HepG2 (cell line): ENCODE measurements around the gene ACSM6. TPM values are rescaled to one million over a fixed set of nuclear protein-coding genes. Genes with fewer than 3 reads are reported as not detected.

Source experiments
- CHD4 ChIP-seq: fragments of 200-600 bp; sonication (generic); IDR thresholded peaks from 2 replicates; pipeline ENCODE4 v1.7.0; 2017; ENCODE audit warnings: mild to moderate bottlenecking, low read length, borderline replicate concordance
- GATA4 ChIP-seq: sonication (generic); IDR thresholded peaks from 2 replicates; pipeline ENCODE4 v1.6.1; 2016; ENCODE audit warnings: antibody characterized with exemption, low read depth, borderline replicate concordance
- HDAC6 ChIP-seq: fragments of 200-600 bp; sonication (generic); IDR thresholded peaks from 2 replicates; pipeline ENCODE4 v1.7.0; 2017; ENCODE audit warnings: mild to moderate bottlenecking, antibody characterized with exemption, low read length, low read depth
- KIAA2018 ChIP-seq: sonication (generic); formaldehyde crosslinking; IDR thresholded peaks from 2 replicates; pipeline ENCODE4 v1.5.0; 2020; ENCODE audit warnings: mild to moderate bottlenecking, missing genetic modification reagents, borderline replicate concordance
- NCOR1 ChIP-seq: fragments of 200-600 bp; sonication (generic); IDR thresholded peaks from 2 replicates; pipeline ENCODE4 v1.7.0; 2017; ENCODE audit warnings: antibody characterized with exemption, low read length, borderline replicate concordance
- NFYB ChIP-seq: sonication (generic); formaldehyde crosslinking; IDR thresholded peaks from 2 replicates; pipeline ENCODE4 v1.4.0; 2020; ENCODE audit warnings: missing genetic modification reagents
- PPARG ChIP-seq: conservative IDR thresholded peaks from 2 replicates; pipeline ENCODE4 v1.6.1; 2016; ENCODE audit warnings: missing biosample characterization, missing genetic modification reagents
- SALL2 ChIP-seq: sonication (generic); formaldehyde crosslinking; IDR thresholded peaks from 2 replicates; pipeline ENCODE4 v1.8.1; 2023; ENCODE audit warnings: mild to moderate bottlenecking, missing genetic modification reagents, inconsistent platforms
- SOX5 ChIP-seq: IDR thresholded peaks from 2 replicates; pipeline ENCODE4 v1.6.1; 2016; ENCODE audit warnings: borderline replicate concordance
- SPEN ChIP-seq: sonication (generic); formaldehyde crosslinking; IDR thresholded peaks from 2 replicates; pipeline ENCODE4 v1.5.1; 2020; ENCODE audit warnings: low read depth, mild to moderate bottlenecking, missing genetic modification reagents
- STAT5B ChIP-seq: sonication (generic); formaldehyde crosslinking; IDR thresholded peaks from 2 replicates; pipeline ENCODE4 v1.4.0; 2020; ENCODE audit warnings: missing genetic modification reagents
- ZNF766 ChIP-seq: sonication (generic); formaldehyde crosslinking; IDR thresholded peaks from 2 replicates; pipeline ENCODE4 v1.5.0; 2020; ENCODE audit warnings: missing genetic modification reagents, borderline replicate concordance
- ZNF780A ChIP-seq: sonication (generic); formaldehyde crosslinking; IDR thresholded peaks from 2 replicates; pipeline ENCODE4 v1.8.0; 2022; ENCODE audit warnings: mild to moderate bottlenecking, missing genetic modification reagents, moderate library complexity
- polyA plus RNA-seq, 8 experiments: library from polyadenylated mRNA; depleted of rRNA in 3 of 8; stranded (reverse) in 7 of 8; unstranded in 1 of 8; fragments of >200 nt; fragmentation: Illumina TruSeq in 4 of 8; extraction: Trizol in 4 of 8; gene quantifications; 2 replicates each; pipeline versions ENCODE4 v1.2.1 to v1.2.3, GENCODE V29; 2011 to 2016; ENCODE audit warnings: low read depth in 4 of 8, missing spikeins in 1 of 8, mixed read lengths in 1 of 8; ENCODE audit not compliant: insufficient read depth in 1 of 8
- total RNA-seq, 5 experiments: library from RNA; depleted of rRNA; stranded (reverse); fragments of >200 nt; fragmentation: Illumina TruSeq; extraction: Trizol; gene quantifications; 2 replicates each; pipeline ENCODE4 v1.2.3, GENCODE V29; 2016; ENCODE audit warnings: low read depth in 1 of 5
- TF ChIP-seq, protein P1 (sequence below), 2 experiments: IDR thresholded peaks; 2 replicates each; pipeline ENCODE4 v1.6.1; 2011 to 2012; ENCODE audit warnings: low read length in 2 of 2, borderline replicate concordance in 1 of 2, low read depth in 1 of 2, mild to moderate bottlenecking in 1 of 2, moderate library complexity in 1 of 2

The ACSM6 gene
- total and polyA plus RNA-seq, 2 of the 13 experiments (the other 11 are each of a cell fraction or from before 2014, with no cell fraction given): not detected

DNA sequence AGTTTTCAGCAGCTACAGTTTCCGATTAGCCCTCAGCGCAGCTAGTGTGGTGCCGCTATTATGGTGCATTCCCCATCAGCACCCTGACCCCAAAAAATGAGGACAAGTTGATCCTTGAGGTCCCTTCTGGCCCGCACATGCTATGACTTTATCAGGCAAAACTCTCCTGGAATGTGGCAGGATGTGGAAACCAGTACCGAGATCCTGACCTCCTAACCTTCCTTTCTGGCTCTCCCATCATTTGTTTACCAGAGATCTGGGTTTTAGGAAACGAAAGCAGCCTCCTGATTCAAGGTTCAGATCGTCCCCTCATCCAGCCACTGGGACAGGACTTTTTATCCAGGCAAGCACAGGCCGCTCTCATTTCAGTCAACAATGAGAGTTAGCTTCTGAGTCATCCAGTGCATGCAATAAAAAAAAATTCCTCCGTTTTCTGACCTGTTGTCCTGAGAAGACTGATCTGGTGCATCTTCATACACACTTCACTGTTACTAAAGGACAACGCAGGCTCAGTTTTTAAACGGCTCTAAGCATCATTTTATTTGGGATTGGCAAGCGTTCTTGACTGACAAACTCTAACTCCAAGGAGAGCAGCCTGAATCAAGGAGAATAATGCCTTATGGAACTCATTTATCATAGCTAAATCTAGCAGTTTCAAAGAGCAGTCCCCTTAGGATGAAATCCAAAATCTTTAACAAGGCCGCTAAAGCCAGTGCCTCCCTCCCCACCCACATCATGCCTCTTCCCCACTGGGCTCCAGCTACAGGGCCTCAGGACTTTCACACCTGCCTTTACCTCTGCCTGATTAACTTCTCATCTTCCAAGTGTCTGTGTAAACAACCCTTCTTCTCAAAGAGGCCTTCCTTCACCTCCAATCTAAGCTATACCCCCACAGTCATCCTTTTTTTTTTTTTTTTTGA, 79.6 kb downstream of the ACSM6 start (continued):
- TF ChIP-seq, protein P1, sequence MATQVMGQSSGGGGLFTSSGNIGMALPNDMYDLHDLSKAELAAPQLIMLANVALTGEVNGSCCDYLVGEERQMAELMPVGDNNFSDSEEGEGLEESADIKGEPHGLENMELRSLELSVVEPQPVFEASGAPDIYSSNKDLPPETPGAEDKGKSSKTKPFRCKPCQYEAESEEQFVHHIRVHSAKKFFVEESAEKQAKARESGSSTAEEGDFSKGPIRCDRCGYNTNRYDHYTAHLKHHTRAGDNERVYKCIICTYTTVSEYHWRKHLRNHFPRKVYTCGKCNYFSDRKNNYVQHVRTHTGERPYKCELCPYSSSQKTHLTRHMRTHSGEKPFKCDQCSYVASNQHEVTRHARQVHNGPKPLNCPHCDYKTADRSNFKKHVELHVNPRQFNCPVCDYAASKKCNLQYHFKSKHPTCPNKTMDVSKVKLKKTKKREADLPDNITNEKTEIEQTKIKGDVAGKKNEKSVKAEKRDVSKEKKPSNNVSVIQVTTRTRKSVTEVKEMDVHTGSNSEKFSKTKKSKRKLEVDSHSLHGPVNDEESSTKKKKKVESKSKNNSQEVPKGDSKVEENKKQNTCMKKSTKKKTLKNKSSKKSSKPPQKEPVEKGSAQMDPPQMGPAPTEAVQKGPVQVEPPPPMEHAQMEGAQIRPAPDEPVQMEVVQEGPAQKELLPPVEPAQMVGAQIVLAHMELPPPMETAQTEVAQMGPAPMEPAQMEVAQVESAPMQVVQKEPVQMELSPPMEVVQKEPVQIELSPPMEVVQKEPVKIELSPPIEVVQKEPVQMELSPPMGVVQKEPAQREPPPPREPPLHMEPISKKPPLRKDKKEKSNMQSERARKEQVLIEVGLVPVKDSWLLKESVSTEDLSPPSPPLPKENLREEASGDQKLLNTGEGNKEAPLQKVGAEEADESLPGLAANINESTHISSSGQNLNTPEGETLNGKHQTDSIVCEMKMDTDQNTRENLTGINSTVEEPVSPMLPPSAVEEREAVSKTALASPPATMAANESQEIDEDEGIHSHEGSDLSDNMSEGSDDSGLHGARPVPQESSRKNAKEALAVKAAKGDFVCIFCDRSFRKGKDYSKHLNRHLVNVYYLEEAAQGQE (IDR thresholded peaks at IDR 0.05; ENCODE audit: borderline replicate concordance in 1 of 2, low read depth in 1 of 2, low read length in 2 of 2): peak in 1 of 2 experiments; percentile 27; a peak in 1 of 4 replicates
- TF ChIP-seq STAT5B (CRISPR knock-in tag): no peak
- TF ChIP-seq PPARG (CRISPR knock-in tag): peak; percentile 74
- TF ChIP-seq GATA4: peak; percentile 22; the same call in 1 of the 2 replicates
- 0 out of 2 replicates have a peak, but pooled peaks have one; percentile 30 for TF ChIP-seq ZNF766 (CRISPR knock-in tag)
- TF ChIP-seq CHD4: no peak
- TF ChIP-seq ZNF780A (CRISPR knock-in tag): no peak
- peak; percentile 82 for TF ChIP-seq SOX5 (CRISPR knock-in tag)
- TF ChIP-seq NCOR1: no peak; the same call in 1 of the 2 replicates
- TF ChIP-seq KIAA2018 (CRISPR knock-in tag): no peak
- no peak for TF ChIP-seq SALL2
- TF ChIP-seq SPEN: no peak
- no peak for TF ChIP-seq HDAC6
- no peak for TF ChIP-seq NFYB (CRISPR knock-in tag)
